Ovary (tissue), 9 donors: ENCODE data around the gene NKX1-1. TPM values are rescaled to one million over a fixed set of nuclear protein-coding genes. Genes with fewer than 3 reads are reported as not detected.
A peak's percentile ranks its signal among the peaks of the same experiment; 100 is the strongest.

Experiments used
- DNase-seq, 5 donors: peaks; one replicate each; pipeline ENCODE4 v3.0.0-alpha.2; 2019 to 2020
- H3K27ac ChIP-seq, 2 donors: fragments of 200-600 bp; one replicate each; pipeline versions ENCODE4 v1.5.1 to v1.8.0; 2019 to 2022
- H3K27me3 ChIP-seq: fragments of 200-600 bp; one replicate; pipeline ENCODE4 v1.8.0; 2022
- H3K36me3 ChIP-seq: fragments of 200-600 bp; sonication (generic); one replicate; pipeline ENCODE4 v1.5.1; 2019
- H3K4me1 ChIP-seq: one replicate; pipeline ENCODE4 v1.8.1; 2013; ENCODE audit warnings: mild to moderate bottlenecking, moderate library complexity; ENCODE audit not compliant: insufficient read depth
- H3K4me3 ChIP-seq: fragments of 200-600 bp; sonication (generic); one replicate; pipeline ENCODE4 v1.5.1; 2017
- H3K9me3 ChIP-seq, 2 donors: fragments of 200-600 bp in 1 of 2; sonication (generic) in 1 of 2; one replicate each; pipeline versions ENCODE4 v1.5.1 to v1.8.1; 2013 to 2019; ENCODE audit warnings: mild to moderate bottlenecking in 1 of 2, moderate library complexity in 1 of 2
- EP300 ChIP-seq: sonication (generic); formaldehyde crosslinking; IDR thresholded peaks from one replicate; pipeline ENCODE4 v1.6.1; 2017; ENCODE audit warnings: antibody characterized with exemption
- POLR2A ChIP-seq: fragments of 450-650 bp; IDR thresholded peaks from one replicate; pipeline ENCODE4 v1.6.1; 2017; ENCODE audit warnings: antibody characterized with exemption, mild to moderate bottlenecking, moderate library complexity
- WGBS, 3 donors: extraction: QIAGEN DNeasy Blood & Tissue Kit in 1 of 3; methylation state at CpG; one replicate each; pipeline versions ENCODE4 v1.1.5 to v1.1.7; 2013 to 2017; 5-methylcytosine and 5-hydroxymethylcytosine counted together
- intact Hi-C, 4 donors: fragments of 100-400 bp; cut with DNase I; formaldehyde crosslinking; loops; one replicate each; pipeline versions ENCODE4 v1.11.0 to v1.15.1; 2022 to 2023
- polyA plus RNA-seq, 2 donors: library from polyadenylated mRNA; stranded (reverse); fragments of 200-250 nt in 1 of 2; fragments of 350-450 nt in 1 of 2; fragmentation: Illumina TruSeq in 1 of 2; extraction: RNeasy Lipid Tissue Mini Kit (QIAGEN cat#74804) in 1 of 2; gene quantifications; one replicate each; pipeline ENCODE4 v1.2.3, GENCODE V29; 2013 to 2014
- total RNA-seq, 7 donors: library from RNA; depleted of rRNA in 2 of 7; stranded (reverse); fragments of >200 nt in 2 of 7; fragmentation: NEBNext Ultra II Directional in 3 of 7; extraction: Animal tissue kit (Norgen Biotek cat#: 25700) in 3 of 7; gene quantifications; one replicate each; pipeline versions ENCODE4 v1.1.0 to v1.2.4, GENCODE V29; 2016 to 2023
- TF ChIP-seq, protein P1 (sequence below), 3 donors: fragments of 450-650 bp in 2 of 3; fragments of 200-600 bp in 1 of 3; IDR thresholded peaks; one replicate each; pipeline versions ENCODE4 v1.5.1 to v1.8.0; 2016 to 2022; ENCODE audit warnings: antibody characterized with exemption in 3 of 3, mild to moderate bottlenecking in 1 of 3
- donor health status: DM: no; HTN: no; CAD: no; lungs with moderate emphysema.
- donor health status: DM: no; HTN: no; CAD: no.
- donor health status: Bipolar disorder and iron deficiency.
- donor health status: DM: yes; HTN: yes; CAD: no.
- donor health status: DM: no; HTN: no; CAD: no.
- donor health status: DM: yes; HTN: yes; CAD: no.

Gene NKX1-1
- total and polyA plus RNA-seq, 9 donors, result not detected

DNA sequence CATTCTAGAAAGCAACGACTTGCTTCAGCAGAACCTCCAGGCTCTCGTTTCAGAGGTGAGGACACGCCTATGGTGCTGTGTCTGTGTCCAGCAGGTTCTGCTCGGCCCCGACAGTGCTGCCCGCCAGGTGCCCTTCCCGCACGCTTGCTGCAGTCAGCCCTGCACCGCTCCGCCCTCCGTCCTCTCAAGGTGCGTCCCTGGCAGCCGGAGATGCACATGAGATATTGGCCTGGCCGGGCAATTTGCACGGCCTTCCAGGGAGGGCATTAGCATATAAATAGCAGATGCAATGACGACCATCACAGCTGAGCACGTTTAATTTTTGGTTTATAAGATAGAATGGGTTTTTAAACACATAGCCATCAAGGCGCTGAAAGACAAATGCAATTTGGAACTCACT, 44.8 kb downstream of the NKX1-1 start:
- no peak overlapping the region for H3K27ac ChIP-seq
- no peaks in the 10 kb centered on the region for H3K36me3 ChIP-seq
- no peak for TF ChIP-seq POLR2A
- TF ChIP-seq, protein P1, sequence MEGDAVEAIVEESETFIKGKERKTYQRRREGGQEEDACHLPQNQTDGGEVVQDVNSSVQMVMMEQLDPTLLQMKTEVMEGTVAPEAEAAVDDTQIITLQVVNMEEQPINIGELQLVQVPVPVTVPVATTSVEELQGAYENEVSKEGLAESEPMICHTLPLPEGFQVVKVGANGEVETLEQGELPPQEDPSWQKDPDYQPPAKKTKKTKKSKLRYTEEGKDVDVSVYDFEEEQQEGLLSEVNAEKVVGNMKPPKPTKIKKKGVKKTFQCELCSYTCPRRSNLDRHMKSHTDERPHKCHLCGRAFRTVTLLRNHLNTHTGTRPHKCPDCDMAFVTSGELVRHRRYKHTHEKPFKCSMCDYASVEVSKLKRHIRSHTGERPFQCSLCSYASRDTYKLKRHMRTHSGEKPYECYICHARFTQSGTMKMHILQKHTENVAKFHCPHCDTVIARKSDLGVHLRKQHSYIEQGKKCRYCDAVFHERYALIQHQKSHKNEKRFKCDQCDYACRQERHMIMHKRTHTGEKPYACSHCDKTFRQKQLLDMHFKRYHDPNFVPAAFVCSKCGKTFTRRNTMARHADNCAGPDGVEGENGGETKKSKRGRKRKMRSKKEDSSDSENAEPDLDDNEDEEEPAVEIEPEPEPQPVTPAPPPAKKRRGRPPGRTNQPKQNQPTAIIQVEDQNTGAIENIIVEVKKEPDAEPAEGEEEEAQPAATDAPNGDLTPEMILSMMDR (IDR thresholded peaks at IDR 0.05), result no peak
- TF ChIP-seq EP300, result no peak
- intact Hi-C loops, result no loop called here
- H3K4me1 ChIP-seq, result peaks cover 9% of the 10 kb centered on the region
- WGBS, 3 donors, result 89 to 92% (median 92%) methylated on average over 18 of the region's 18 CpGs
- no peak overlapping the region for H3K4me3 ChIP-seq
- no peaks in the 10 kb centered on the region for H3K9me3 ChIP-seq
- DNase-seq, result no peak
- no peaks in the 10 kb centered on the region for H3K27me3 ChIP-seq

DNA sequence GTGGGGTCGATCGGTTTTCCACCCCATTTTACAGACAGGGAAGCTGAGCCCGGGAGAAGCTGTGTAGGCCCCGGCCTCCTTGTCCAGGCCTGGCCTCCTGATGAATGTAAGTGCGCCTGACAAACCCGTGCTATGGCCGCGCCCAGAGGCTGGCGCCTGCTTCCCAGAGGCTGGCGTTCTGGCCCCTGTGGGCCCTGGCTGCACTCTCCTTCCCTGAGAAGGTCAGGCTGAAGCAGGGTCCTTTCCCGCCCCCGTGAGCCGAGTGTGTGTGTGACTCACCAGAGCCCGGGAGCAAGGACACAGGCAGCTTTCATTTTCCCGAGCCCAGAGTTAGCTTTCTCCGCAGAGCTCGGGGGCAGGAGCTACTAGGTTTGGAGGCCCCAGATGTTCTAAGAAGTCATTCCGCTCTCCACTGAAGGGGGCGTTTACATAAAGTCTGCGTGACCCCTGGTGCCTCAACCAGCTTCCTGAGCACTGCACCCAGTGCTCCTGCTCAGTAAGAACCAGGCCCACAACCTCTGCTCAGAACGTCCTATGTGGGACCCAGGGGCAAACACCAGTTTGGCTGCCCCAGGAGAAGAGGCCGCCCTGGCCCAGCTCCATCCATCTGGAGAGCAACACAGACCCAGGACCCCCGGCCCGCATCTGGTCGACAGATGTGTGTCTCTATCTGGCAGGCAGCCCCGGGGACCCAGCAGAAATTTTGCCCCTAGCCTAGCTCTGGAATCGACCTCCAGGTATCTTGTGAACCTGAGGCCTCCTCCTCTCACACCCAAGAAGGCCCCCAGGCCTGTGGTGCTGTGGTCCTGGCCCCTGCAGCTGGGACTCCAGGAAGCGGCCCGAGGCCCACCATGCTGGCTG, 45.6 kb downstream of the NKX1-1 start:
- Histone ChIP-seq H3K9me3 (no peaks in the 10 kb centered on the region), H3K36me3 (no peaks in the 10 kb centered on the region), H3K4me3 (no peak overlapping the region), H3K27ac (peak overlapping the region in 1 of 2 donors; percentile 75), H3K27me3 (no peaks in the 10 kb centered on the region), H3K4me1 (peaks cover 9% of the 10 kb centered on the region)
- WGBS, 3 donors, result 38 to 70% (median 39%) methylated on average over 23 to 29 of the region's 29 CpGs
- peak; percentile 73 to 84 (median 78) for DNase-seq
- TF ChIP-seq, protein P1 (IDR thresholded peaks at IDR 0.05), result no peak
- no peak for TF ChIP-seq POLR2A
- TF ChIP-seq EP300, result no peak
- intact Hi-C loops, result no loop called here

DNA sequence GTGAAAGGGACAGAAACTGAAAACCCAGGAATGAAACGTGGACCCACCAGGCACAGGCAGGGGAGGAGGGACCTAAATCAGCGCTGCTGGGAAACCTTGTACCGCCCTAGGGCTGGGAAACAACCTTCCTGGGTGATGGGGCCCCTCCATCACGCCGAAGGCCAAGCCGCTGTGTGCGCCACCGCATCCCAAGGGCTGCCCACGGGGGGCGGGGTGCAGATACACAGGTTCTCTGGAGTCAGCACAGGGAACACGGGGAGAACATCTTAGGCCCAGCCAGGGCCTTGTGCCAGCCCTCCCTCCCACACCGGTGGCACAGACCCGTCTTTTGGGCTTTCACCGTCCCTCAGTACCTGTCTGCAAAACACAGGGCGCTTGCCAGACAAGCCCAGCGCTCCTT, 46.3 kb downstream of the NKX1-1 start:
- intact Hi-C loops, result loop anchor here in 3 of 4 donors (5.0 to 10.0 kb wide), 6 partner anchors 192 to 367 kb away; no protein-coding TSS in a partner anchor

DNA sequence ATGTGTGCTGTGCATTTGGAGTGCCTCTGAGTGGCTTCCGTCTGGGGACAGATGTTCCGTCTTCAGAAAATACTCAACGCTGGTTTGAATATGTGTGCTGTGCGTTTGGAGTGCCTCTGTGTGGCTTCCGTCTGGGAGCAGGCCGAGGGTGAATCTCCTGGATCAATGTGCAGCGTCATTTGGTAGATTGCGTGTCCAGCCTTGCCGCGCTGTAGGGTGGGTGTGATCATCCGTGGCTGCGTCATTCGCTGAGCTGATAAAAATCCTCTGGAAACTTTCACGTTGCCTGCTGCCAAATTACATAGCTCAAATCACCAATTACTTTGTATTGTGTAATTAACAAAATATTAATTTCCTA, 47.1 kb downstream of the NKX1-1 start:
- no peaks in the 10 kb centered on the region for H3K36me3 ChIP-seq
- no peaks in the 10 kb centered on the region for H3K9me3 ChIP-seq
- no peak for TF ChIP-seq POLR2A
- TF ChIP-seq EP300, result no peak
- TF ChIP-seq, protein P1 (IDR thresholded peaks at IDR 0.05), result no peak
- H3K27me3 ChIP-seq, result no peaks in the 10 kb centered on the region
- peaks cover 9% of the 10 kb centered on the region for H3K4me1 ChIP-seq
- 93 to 98% (median 94%) methylated on average over 14 of the region's 14 CpGs for whole genome bisulfite sequencing, 3 donors
- DNase-seq, result no peak
- intact Hi-C loops, result loop anchor here in 3 of 4 donors (5.0 to 10.0 kb wide), 6 partner anchors 193 to 368 kb away; no protein-coding TSS in a partner anchor
- H3K27ac ChIP-seq, result no peak overlapping the region
- H3K4me3 ChIP-seq, result no peak overlapping the region

More for the DNA sequence above, 46.3 kb downstream of the NKX1-1 start:
- WGBS, 3 donors, result 74 to 87% (median 79%) methylated on average over 16 of the region's 16 CpGs
- Histone ChIP-seq H3K9me3 (no peaks in the 10 kb centered on the region), H3K36me3 (no peaks in the 10 kb centered on the region), H3K27me3 (no peaks in the 10 kb centered on the region), H3K27ac (peak overlapping the region in 1 of 2 donors; percentile 75), H3K4me3 (no peak overlapping the region), H3K4me1 (peaks cover 9% of the 10 kb centered on the region)
- TF ChIP-seq POLR2A, result no peak
- DNase-seq, result peak in 1 of 5 donors; percentile 34
